Measurements from ENCODE around the gene CTBS. TPM values are rescaled to one million over a fixed set of nuclear protein-coding genes. Genes with fewer than 3 reads are reported as not detected.
"Not testable (repeated sequence)": the region's sequence is repeated elsewhere in the genome, so short reads cannot be mapped to it uniquely, and the experiment has no call there.

CTBS gene
- polyA plus RNA-seq, 2 of the 4 experiments (the other 2 are of a cell fraction) = 6.7 to 25.3 TPM

- ATAC-seq (no peak), FAIRE-seq (no peak)
These were observed 64.1 kb downstream of the CTBS start for GRCh38 chr1:84510165-84510564.

GRCh38 chr1:84509029-84509428 is 65.2 kb downstream of the CTBS start:
- WGBS (ENCODE audit: missing lambda C conversion rate) = 96% methylated on average over 4 of the region's 4 CpGs
- FAIRE-seq (no peak), DNase-seq (ENCODE audit: low read depth in 1 of 2, low spot score in 1 of 2) (no peak), ATAC-seq (no peak)
- no peak for TF ChIP-seq CHD2 (IDR thresholded peaks at IDR 0.05; ENCODE audit: low read length, partially characterized antibody)
- no peak for TF ChIP-seq MAFK (IDR thresholded peaks at IDR 0.05; ENCODE audit: partially characterized antibody)
- TF ChIP-seq CBX2 (IDR thresholded peaks at IDR 0.05; ENCODE audit: borderline replicate concordance, low read depth) = no peak
- Histone ChIP-seq H3K4me2 (no peak overlapping the region), H3K4me3 (no peak overlapping the region), H3K27ac (no peak overlapping the region), H3K9me3 (0 out of 3 replicates have a peak, but pooled peaks cover 4% of the 10 kb centered on the region), H3K4me1 (peaks cover 12% of the 10 kb centered on the region; the same call in 1 of the 3 replicates)
- POLR2A ChIA-PET = no interaction called here
- CTCF ChIA-PET = interaction anchor here (1.6 kb wide), 1 partner anchor 112 kb away, joined by 8 read pairs; no protein-coding TSS in a partner anchor

More at GRCh38 chr1:84510165-84510564, 64.1 kb downstream of the CTBS start:
- TF ChIP-seq RNF2 (IDR thresholded peaks at IDR 0.05; ENCODE audit: borderline replicate concordance, low read depth) (no peak), MAFK (IDR thresholded peaks at IDR 0.05; ENCODE audit: partially characterized antibody) (peak; percentile 65), CHD2 (IDR thresholded peaks at IDR 0.05; ENCODE audit: low read length, partially characterized antibody) (no peak)
- Histone ChIP-seq H3K4me1 (peaks cover 7% of the 10 kb centered on the region; the same call in 1 of the 3 replicates), H3K4me3 (no peak overlapping the region), H3K4me2 (no peak overlapping the region), H3K9me3 (0 out of 3 replicates have a peak, but pooled peaks cover 4% of the 10 kb centered on the region), H3K27ac (no peak overlapping the region)
- 88% methylated on average over 2 of the region's 2 CpGs for WGBS (ENCODE audit: missing lambda C conversion rate)
- ChIA-PET CTCF (no interaction called here), POLR2A (no interaction called here)
- no peak for DNase-seq (ENCODE audit: low read depth in 1 of 2, low spot score in 1 of 2)

GRCh38 chr1:84508510-84508909 is 65.7 kb downstream of the CTBS start:
- Histone ChIP-seq H3K4me3 (no peak overlapping the region), H3K27ac (no peak overlapping the region), H3K4me1 (peaks cover 17% of the 10 kb centered on the region; the same call in 1 of the 3 replicates), H3K4me2 (no peak overlapping the region), H3K9me3 (0 out of 3 replicates have a peak, but pooled peaks cover 4% of the 10 kb centered on the region)
- CTCF ChIA-PET = interaction anchor here (1.6 kb wide), 1 partner anchor 112 kb away, joined by 8 read pairs; no protein-coding TSS in a partner anchor
- DNase-seq (ENCODE audit: low read depth in 1 of 2, low spot score in 1 of 2) = no peak
- POLR2A ChIA-PET = no interaction called here
- WGBS (ENCODE audit: missing lambda C conversion rate) = 100% methylated on average over 1 of the region's 1 CpG
- no peak for FAIRE-seq
- no peak for TF ChIP-seq HOXB13 (CRISPR knock-in tag; IDR thresholded peaks at IDR 0.05; ENCODE audit: low read depth)
- no peak for TF ChIP-seq USF2 (IDR thresholded peaks at IDR 0.05)
- TF ChIP-seq PHF8 (IDR thresholded peaks at IDR 0.05; ENCODE audit: borderline replicate concordance, low read depth) = no peak
- no peak for TF ChIP-seq REST (IDR thresholded peaks at IDR 0.05)
- TF ChIP-seq GATA3 (IDR thresholded peaks at IDR 0.05; ENCODE audit: borderline replicate concordance) = no peak
- TF ChIP-seq CBX2 (IDR thresholded peaks at IDR 0.05; ENCODE audit: borderline replicate concordance, low read depth) = no peak
- no peak for TF ChIP-seq HOXA7 (CRISPR knock-in tag; IDR thresholded peaks at IDR 0.05)
- TF ChIP-seq FOXS1 (CRISPR knock-in tag; IDR thresholded peaks at IDR 0.05) = no peak
- TF ChIP-seq ZSCAN20 (CRISPR knock-in tag; IDR thresholded peaks at IDR 0.05) = no peak
- no peak for TF ChIP-seq HMGXB4 (CRISPR knock-in tag; IDR thresholded peaks at IDR 0.05; ENCODE audit: borderline replicate concordance)
- TF ChIP-seq POLR2AphosphoS2 (conservative IDR thresholded peaks at IDR 0.05; ENCODE audit: low read length) = no peak
- no peak for TF ChIP-seq ZFP36 (IDR thresholded peaks at IDR 0.05; ENCODE audit: borderline replicate concordance, partially characterized antibody)
- TF ChIP-seq RCOR1 (IDR thresholded peaks at IDR 0.05; ENCODE audit: low read depth, low read length) = no peak
- TF ChIP-seq ESRRA (IDR thresholded peaks at IDR 0.05; ENCODE audit: borderline replicate concordance, low read length) = no peak
- no peak for TF ChIP-seq MAZ (IDR thresholded peaks at IDR 0.05; ENCODE audit: borderline replicate concordance, low read depth, low read length)
- TF ChIP-seq PBX3 (IDR thresholded peaks at IDR 0.05) = no peak
- TF ChIP-seq MYC (IDR thresholded peaks at IDR 0.05; ENCODE audit: borderline replicate concordance, low read length) = no peak
- TF ChIP-seq RARB (CRISPR knock-in tag; IDR thresholded peaks at IDR 0.05) = no peak
- no peak for ATAC-seq

GRCh38 chr1:84507887-84508286 is 66.4 kb downstream of the CTBS start:
- Histone ChIP-seq H3K4me2 (peak overlapping the region; percentile 80; the same call in 2 of the 3 replicates), H3K4me1 (peaks cover 22% of the 10 kb centered on the region; the same call in 1 of the 3 replicates)
- H3K4me3 ChIP-seq; DNase-seq (ENCODE audit: low read depth in 1 of 2, low spot score in 1 of 2); H3K27ac ChIP-seq; POLR2A ChIA-PET; FAIRE-seq; CTCF ChIA-PET; ATAC-seq; H3K9me3 ChIP-seq: not testable (repeated sequence)
- 95% methylated on average over 14 of the region's 14 CpGs for WGBS (ENCODE audit: missing lambda C conversion rate)

Data from A549 (cell line).